A549 treated with GW870086 at 1 μM for 4 hours (cell line): ENCODE measurements around the gene CCDC102A. TPM values are rescaled to one million over a fixed set of nuclear protein-coding genes. Genes with fewer than 3 reads are reported as not detected.

Experiments used
- total RNA-seq: library from RNA; stranded (reverse); fragments of 200-300 nt; extraction: Qiagen RNA extraction; gene quantifications from 5 replicates; pipeline ENCODE4 v1.2.3, GENCODE V29; 2022; ENCODE audit warnings: low read depth

The CCDC102A gene
- total RNA-seq: 7.1 to 9.4 TPM (median 8.5 TPM) in 5 replicates

DNA sequence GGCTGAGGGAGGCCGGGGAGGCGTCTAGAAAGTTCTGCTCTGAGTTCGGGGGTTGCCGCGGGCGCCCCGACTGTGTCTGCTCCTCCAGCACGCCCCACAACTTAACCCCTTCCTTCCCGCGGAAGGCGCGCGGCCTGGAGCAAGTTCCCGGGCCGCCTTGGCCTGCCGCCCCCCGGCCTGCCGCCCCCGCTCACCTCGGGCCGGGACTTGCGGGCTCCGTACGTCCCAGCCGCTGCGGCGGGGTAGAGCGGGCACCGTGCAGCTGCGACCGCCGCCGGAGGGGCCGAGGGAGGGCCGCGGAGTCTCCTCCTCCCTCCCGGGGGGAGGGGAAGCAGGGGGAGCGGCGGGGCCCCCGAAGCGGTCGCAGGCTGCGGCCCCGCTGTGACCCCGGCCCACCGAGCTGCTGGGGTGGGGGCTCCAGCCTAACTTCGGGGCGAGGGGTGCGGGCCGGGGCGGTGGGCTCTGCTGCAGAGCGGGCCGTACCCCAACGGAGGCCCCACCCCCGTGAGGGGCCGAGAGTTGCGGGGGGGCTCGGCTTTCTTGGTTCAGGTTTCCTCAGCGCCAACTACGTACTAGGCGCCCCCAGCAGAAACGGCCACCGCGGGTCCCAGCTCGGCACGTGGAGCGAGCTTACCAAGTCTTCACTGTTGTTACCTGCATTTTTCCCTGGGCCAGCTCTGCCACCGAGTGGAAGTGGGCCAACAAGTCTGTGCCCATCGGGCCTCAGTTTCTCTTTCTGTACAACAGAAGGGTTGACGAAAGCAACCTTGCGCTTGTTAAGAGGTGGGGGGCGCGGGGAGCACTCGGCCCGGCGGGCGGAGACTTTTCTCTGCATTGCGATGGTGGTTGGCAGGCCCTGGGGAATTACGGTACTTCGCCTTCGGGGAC, at the start of gene CCDC102A:
Gene CCDC102A, minus strand, starts transcription at position 266 of the 888 bp plus-strand sequence. CDS start 7,394 bp downstream, outside the sequence.

GRCh38 chr16:57485916-57486857, 50.2 kb downstream of the CCDC102A start, which contains the start of gene DOK4:
TSS of gene DOK4 (minus strand) at chr16:57486493. CDS start at chr16:57479507, 6,986 bp downstream.

GRCh38 chr16:57462209-57462977, 74.0 kb downstream of the CCDC102A start, which contains the start of gene POLR2C:
TSS of gene POLR2C (plus strand) at chr16:57462679. CDS start at chr16:57462725, 46 bp downstream.

Other genes with a start within 250 kb of the CCDC102A start
- gene CCL22, start 177.8 kb downstream of the CCDC102A start, total RNA-seq: 0.03 to 0.09 TPM (median 0.07 TPM) in 3 of 5 replicates, not detected in the others
- gene CX3CL1, start 164.1 kb downstream of the CCDC102A start, total RNA-seq: 0.05 to 0.28 TPM (median 0.10 TPM) in 5 replicates
- gene CCL17, start 131.8 kb downstream of the CCDC102A start, total RNA-seq: not detected in 5 replicates
- gene CIAPIN1, start 89.2 kb downstream of the CCDC102A start, total RNA-seq: 74.4 to 91.9 TPM (median 78.0 TPM) in 5 replicates
- gene COQ9, start 89.1 kb downstream of the CCDC102A start, total RNA-seq: 38.3 to 50.5 TPM (median 49.2 TPM) in 5 replicates
- 107 to 171 TPM (median 112 TPM) in 5 replicates for gene POLR2C, start 73.9 kb downstream of the CCDC102A start, total RNA-seq
- 30.4 to 45.1 TPM (median 39.8 TPM) in 5 replicates for gene DOK4, start 50.1 kb downstream of the CCDC102A start, total RNA-seq
- 0.03 to 0.07 TPM (median 0.06 TPM) in 4 of 5 replicates, not detected in the other for gene ADGRG5, start 6.1 kb upstream of the CCDC102A start, total RNA-seq
- gene ADGRG1, start 92.1 kb upstream of the CCDC102A start, total RNA-seq: 152 to 222 TPM (median 191 TPM) in 5 replicates
- 0.34 to 0.95 TPM (median 0.57 TPM) in 5 replicates for gene ADGRG3, start 131.7 kb upstream of the CCDC102A start, total RNA-seq
- gene DRC7, start 158.2 kb upstream of the CCDC102A start, total RNA-seq: not detected in 5 replicates
- 15.1 to 20.0 TPM (median 16.6 TPM) in 5 replicates for gene KATNB1, start 199.2 kb upstream of the CCDC102A start, total RNA-seq